Measurements from ENCODE around the gene PEG3. TPM values are rescaled to one million over a fixed set of nuclear protein-coding genes. Genes with fewer than 3 reads are reported as not detected.

Gene PEG3
- total and polyA plus RNA-seq, 2 of the 8 experiments (the other 6 are each of a cell fraction or from before 2014, with no cell fraction given), result not detected

GRCh38 chr19:56810260-56810659 lies 30.3 kb downstream of the PEG3 start (continued):
- TF ChIP-seq CHD7 (IDR thresholded peaks at IDR 0.05; ENCODE audit: insufficient replicate concordance, low read length) (no peak), GTF2F1 (IDR thresholded peaks at IDR 0.05; ENCODE audit: borderline replicate concordance, low read depth, low read length) (no peak), KDM5A (IDR thresholded peaks at IDR 0.05; ENCODE audit: low read length) (no peak), CEBPB (IDR thresholded peaks at IDR 0.05; ENCODE audit: low read depth, low read length) (no peak), ASH2L (IDR thresholded peaks at IDR 0.05; ENCODE audit: low read length) (no peak), SRF (IDR thresholded peaks at IDR 0.05; ENCODE audit: low read depth, low read length) (no peak), RNF2 (IDR thresholded peaks at IDR 0.05; ENCODE audit: borderline replicate concordance, low read depth, low read length, missing control alignments, poor library complexity, severe bottlenecking) (no peak), BCL11A (IDR thresholded peaks at IDR 0.05; ENCODE audit: low read depth in 2 of 2, low read length in 2 of 2) (no peak), NRF1 (IDR thresholded peaks at IDR 0.05; ENCODE audit: low read depth, low read length) (no peak), SUZ12 (IDR thresholded peaks at IDR 0.05; ENCODE audit: low read length) (no peak), SIN3A (conservative IDR thresholded peaks at IDR 0.05 in 1 of 2, IDR thresholded peaks at IDR 0.05 in 1 of 2; ENCODE audit: low read depth in 1 of 2, low read length in 2 of 2) (no peak), PHF8 (conservative IDR thresholded peaks at IDR 0.05; ENCODE audit: low read depth, low read length) (no peak)
